Mesenchymal stem cell (in vitro differentiated cells and primary cell): ENCODE results near the gene FEN1.

Experiments used
- DNase-seq: peaks from one replicate; pipeline ENCODE4 v3.0.0-alpha.2; 2013
- H2AFZ ChIP-seq: one replicate; pipeline ENCODE4 v1.6.1; 2013; ENCODE audit warnings: low read depth, mild to moderate bottlenecking, control low read depth, inconsistent platforms, low read length, moderate library complexity
- H2AK5ac ChIP-seq: 2 replicates; pipeline ENCODE4 v1.6.1; 2013; ENCODE audit warnings: low read length, moderate library complexity, mild to moderate bottlenecking, inconsistent platforms; ENCODE audit not compliant: severe bottlenecking
- H2BK120ac ChIP-seq: one replicate; pipeline ENCODE4 v1.6.1; 2013; ENCODE audit warnings: low read depth, mild to moderate bottlenecking, inconsistent platforms, low read length, moderate library complexity
- H2BK12ac ChIP-seq, 2 experiments: one replicate each; pipeline ENCODE4 v1.6.1; 2013; ENCODE audit warnings: inconsistent platforms in 2 of 2, low read length in 2 of 2, mild to moderate bottlenecking in 2 of 2, moderate library complexity in 2 of 2, control low read depth in 1 of 2
- H2BK15ac ChIP-seq: one replicate; pipeline ENCODE4 v1.6.1; 2013; ENCODE audit warnings: mild to moderate bottlenecking, low read depth, inconsistent platforms; ENCODE audit not compliant: poor library complexity, severe bottlenecking
- H2BK5ac ChIP-seq: 2 replicates; pipeline ENCODE4 v1.6.1; 2013; ENCODE audit warnings: low read depth, mild to moderate bottlenecking, low read length, control low read depth, inconsistent platforms; ENCODE audit not compliant: poor library complexity, severe bottlenecking
- H3K14ac ChIP-seq, 2 experiments: one replicate each; pipeline ENCODE4 v1.6.1; 2013; ENCODE audit warnings: inconsistent platforms in 2 of 2, low read length in 2 of 2, control low read depth in 1 of 2, mild to moderate bottlenecking in 1 of 2, moderate library complexity in 1 of 2
- H3K18ac ChIP-seq, 2 experiments: one replicate each; pipeline ENCODE4 v1.6.1; 2013; ENCODE audit warnings: inconsistent platforms in 2 of 2, low read length in 2 of 2, control low read depth in 1 of 2, low read depth in 1 of 2, mild to moderate bottlenecking in 1 of 2
- H3K23ac ChIP-seq, 2 experiments: one replicate each; pipeline ENCODE4 v1.6.1; 2013; ENCODE audit warnings: inconsistent platforms in 2 of 2, low read length in 2 of 2, mild to moderate bottlenecking in 2 of 2, moderate library complexity in 2 of 2, control low read depth in 1 of 2
- H3K27ac ChIP-seq: 2 replicates; pipeline ENCODE4 v1.5.1; 2013; ENCODE audit warnings: mild to moderate bottlenecking, moderate library complexity, low read length, control low read depth, inconsistent platforms; ENCODE audit not compliant: poor library complexity, severe bottlenecking
- H3K27me3 ChIP-seq, 2 experiments: 2 replicates each; pipeline versions ENCODE4 v1.6.1 to v1.7.0; 2013; ENCODE audit warnings: low read length in 2 of 2, mild to moderate bottlenecking in 2 of 2, moderate library complexity in 2 of 2, control low read depth in 1 of 2, inconsistent platforms in 1 of 2; ENCODE audit not compliant: control insufficient read depth in 1 of 2, insufficient read depth in 1 of 2
- H3K36me3 ChIP-seq, 2 experiments: 2 replicates each; pipeline versions ENCODE4 v1.6.1 to v1.7.0; 2013; ENCODE audit warnings: low read length in 2 of 2, control low read depth in 1 of 2, inconsistent platforms in 1 of 2, low read depth in 1 of 2, mild to moderate bottlenecking in 1 of 2; ENCODE audit not compliant: insufficient read depth in 2 of 2, control insufficient read depth in 1 of 2
- H3K4ac ChIP-seq, 2 experiments: one replicate each; pipeline ENCODE4 v1.6.1; 2013; ENCODE audit warnings: inconsistent platforms in 2 of 2, low read length in 2 of 2, mild to moderate bottlenecking in 2 of 2, moderate library complexity in 2 of 2, control low read depth in 1 of 2, low read depth in 1 of 2
- H3K4me1 ChIP-seq: 2 replicates; pipeline ENCODE4 v1.6.1; 2013; ENCODE audit warnings: low read depth, low read length, control low read depth; ENCODE audit not compliant: control insufficient read depth, insufficient read depth
- H3K4me2 ChIP-seq: 2 replicates; pipeline ENCODE4 v1.6.1; 2013; ENCODE audit warnings: low read length, mild to moderate bottlenecking, inconsistent platforms; ENCODE audit not compliant: poor library complexity, severe bottlenecking
- H3K4me3 ChIP-seq, 2 experiments: 2 replicates each; pipeline versions ENCODE4 v1.5.1 to v1.7.0; 2013; ENCODE audit warnings: low read length in 2 of 2, mild to moderate bottlenecking in 2 of 2, control low read depth in 1 of 2, low read depth in 1 of 2; ENCODE audit not compliant: insufficient read depth in 1 of 2
- H3K79me1 ChIP-seq: replicated peaks from 2 replicates; pipeline ENCODE4 v1.6.1; 2013; ENCODE audit warnings: mild to moderate bottlenecking, control low read depth, low read length, inconsistent platforms; ENCODE audit not compliant: poor library complexity, severe bottlenecking
- H3K9ac ChIP-seq: 2 replicates; pipeline ENCODE4 v1.7.0; 2013; ENCODE audit warnings: mild to moderate bottlenecking, low read length, moderate library complexity
- H3K9me3 ChIP-seq: 2 replicates; pipeline ENCODE4 v1.7.0; 2013; ENCODE audit warnings: mild to moderate bottlenecking, low read length; ENCODE audit not compliant: control insufficient read depth
- H4K8ac ChIP-seq: one replicate; pipeline ENCODE4 v1.6.1; 2013; ENCODE audit warnings: inconsistent platforms, mild to moderate bottlenecking, low read length, moderate library complexity
- H4K91ac ChIP-seq: one replicate; pipeline ENCODE4 v1.6.1; 2013; ENCODE audit warnings: mild to moderate bottlenecking, low read length, inconsistent platforms
- WGBS: methylation state at CpG from one replicate; pipeline ENCODE4 v1.1.7; 2013; ENCODE audit warnings: mixed read lengths; 5-methylcytosine and 5-hydroxymethylcytosine counted together

The FEN1 gene

DNA sequence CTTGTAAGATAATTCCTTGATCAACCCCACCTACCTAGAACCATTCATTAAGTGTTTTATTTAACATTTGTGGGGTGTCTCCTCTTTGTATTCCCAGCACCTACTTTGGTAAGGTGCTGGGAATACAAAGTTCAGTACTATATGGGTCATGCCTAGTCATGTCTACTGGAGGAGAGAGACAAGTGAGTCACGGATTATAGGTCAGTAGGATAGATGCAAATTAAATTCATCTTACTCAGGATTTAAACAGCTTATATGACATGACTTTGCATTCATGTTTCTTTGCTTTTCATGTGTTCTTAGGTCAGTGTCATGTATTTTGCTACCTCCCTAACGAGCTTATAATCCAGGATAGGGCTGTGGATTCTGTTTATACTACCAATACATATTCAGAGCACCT, 27.5 kb downstream of the FEN1 start:
- no peak overlapping the region for H4K91ac ChIP-seq
- no peaks in the 10 kb centered on the region for H3K9me3 ChIP-seq

DNA sequence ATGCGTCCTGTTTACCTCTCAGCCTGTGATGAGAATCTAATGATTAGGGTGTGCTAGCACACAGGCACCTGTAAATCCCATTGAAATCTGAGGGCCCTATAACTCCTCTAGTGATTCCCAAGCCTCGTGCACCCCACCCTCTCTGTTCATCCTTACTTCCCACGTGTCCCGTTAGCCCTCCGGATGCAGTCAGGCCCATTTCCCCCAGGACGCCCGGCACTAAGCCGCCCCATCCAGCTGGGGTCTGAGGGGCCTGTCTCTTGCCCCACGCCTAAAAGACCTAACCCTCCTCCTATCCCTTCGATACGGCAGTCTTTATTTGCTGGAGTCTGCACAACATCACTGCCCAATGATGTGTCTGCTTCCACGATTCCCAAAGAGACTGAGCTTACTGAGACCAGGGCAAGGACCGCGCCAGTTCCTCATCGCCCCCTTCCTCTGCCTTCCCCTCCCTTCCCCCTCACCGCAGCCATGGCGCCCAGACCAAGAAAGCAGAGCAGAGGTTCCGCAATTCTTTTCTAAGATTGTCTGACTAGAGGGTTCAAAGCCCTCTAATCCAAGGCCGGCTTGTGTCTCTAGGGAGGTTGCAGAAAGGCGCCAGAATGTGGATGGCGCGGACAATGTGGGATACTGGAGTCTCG, 34.3 kb downstream of the FEN1 start:
- Histone ChIP-seq H3K9ac (peak overlapping the region; percentile 87), H3K4ac (peak overlapping the region; percentile 96 to 100), H3K18ac (peak overlapping the region; percentile 91 to 97), H3K9me3 (no peaks in the 10 kb centered on the region), H2AK5ac (peak overlapping the region; percentile 27), H2BK5ac (no peak overlapping the region), H3K36me3 (peaks cover 3 to 4% of the 10 kb centered on the region in 2 experiments), H3K4me3 (peak overlapping the region; percentile 82 to 87), H3K27ac (peak overlapping the region; percentile 58), H3K79me1 (peaks cover 4% of the 10 kb centered on the region), H2BK120ac (peak overlapping the region; percentile 44), H2BK12ac (peak overlapping the region; percentile 79 to 82), H3K4me2 (peak overlapping the region; percentile 94), H3K4me1 (peaks cover 25% of the 10 kb centered on the region), H2BK15ac (peak overlapping the region; percentile 87), H3K14ac (peak overlapping the region in 1 of 2 experiments; percentile 97), H4K91ac (peak overlapping the region; percentile 86), H2AFZ (no peak overlapping the region), H3K23ac (peak overlapping the region in 1 of 2 experiments; percentile 97), H3K27me3 (no peaks in the 10 kb centered on the region), H4K8ac (peak overlapping the region; percentile 79)
- DNase-seq = no peak
- WGBS = 5% methylated on average over 23 of the region's 23 CpGs

More for the DNA sequence above, 27.5 kb downstream of the FEN1 start:
- H3K4me2 ChIP-seq = no peak overlapping the region
- H4K8ac ChIP-seq = peak overlapping the region; percentile 84
- no peak overlapping the region for H2BK120ac ChIP-seq
- peaks cover 7% of the 10 kb centered on the region for H3K79me1 ChIP-seq
- H2BK15ac ChIP-seq = no peak overlapping the region
- no peaks in the 10 kb centered on the region for H3K36me3 ChIP-seq
- H3K4me1 ChIP-seq = peaks cover 7% of the 10 kb centered on the region
- H3K14ac ChIP-seq = no peak overlapping the region
- H2BK12ac ChIP-seq = peak overlapping the region in 1 of 2 experiments; percentile 66
- H3K18ac ChIP-seq = peak overlapping the region; percentile 40 to 80
- peak overlapping the region; percentile 72 for H2AK5ac ChIP-seq
- peak; percentile 50 for DNase-seq
- H3K23ac ChIP-seq = no peak overlapping the region
- H2BK5ac ChIP-seq = peak overlapping the region; percentile 11
- 100% methylated on average over 1 of the region's 2 CpGs for WGBS
- H3K9ac ChIP-seq = peak overlapping the region; percentile 27
- H3K27ac ChIP-seq = no peak overlapping the region
- H3K27me3 ChIP-seq = no peaks in the 10 kb centered on the region
- no peak overlapping the region for H2AFZ ChIP-seq
- no peak overlapping the region for H3K4me3 ChIP-seq
- peak overlapping the region in 1 of 2 experiments; percentile 26 for H3K4ac ChIP-seq

GRCh38 chr11:61827571-61828378, 35.1 kb downstream of the FEN1 start, which contains the start of gene FADS2:
TSS of gene FADS2 (plus strand) at chr11:61828300. CDS start at chr11:61828391, 91 bp downstream.
- Histone ChIP-seq H3K4me3 (peak within 1 kb of the TSS; percentile 82 to 87), H4K91ac (peak within 1 kb of the TSS; percentile 99), H3K9ac (peak within 1 kb of the TSS; percentile 87), H4K8ac (peak within 1 kb of the TSS; percentile 79), H3K27me3 (no peaks in the 10 kb centered on the region), H3K4ac (peak within 1 kb of the TSS; percentile 96 to 100), H3K4me2 (peak within 1 kb of the TSS; percentile 94), H3K14ac (peak within 1 kb of the TSS; percentile 5 to 100), H3K27ac (peak within 1 kb of the TSS; percentile 80), H3K4me1 (peaks cover 28% of the 10 kb centered on the region), H2AFZ (peak within 1 kb of the TSS; percentile 69), H2BK12ac (peak within 1 kb of the TSS; percentile 82 to 99), H3K36me3 (peaks cover 6 to 12% of the 10 kb centered on the region in 2 experiments), H2AK5ac (peak within 1 kb of the TSS; percentile 27), H2BK120ac (peak within 1 kb of the TSS; percentile 50), H3K79me1 (peaks cover 4% of the 10 kb centered on the region), H2BK15ac (peak within 1 kb of the TSS; percentile 92), H2BK5ac (peak within 1 kb of the TSS; percentile 1), H3K9me3 (no peaks in the 10 kb centered on the region), H3K18ac (peak within 1 kb of the TSS; percentile 97 to 100), H3K23ac (peak within 1 kb of the TSS; percentile 37 to 100)
- DNase-seq = peak; percentile 99
- WGBS = under 1% methylated on average over 79 of the region's 83 CpGs

DNA sequence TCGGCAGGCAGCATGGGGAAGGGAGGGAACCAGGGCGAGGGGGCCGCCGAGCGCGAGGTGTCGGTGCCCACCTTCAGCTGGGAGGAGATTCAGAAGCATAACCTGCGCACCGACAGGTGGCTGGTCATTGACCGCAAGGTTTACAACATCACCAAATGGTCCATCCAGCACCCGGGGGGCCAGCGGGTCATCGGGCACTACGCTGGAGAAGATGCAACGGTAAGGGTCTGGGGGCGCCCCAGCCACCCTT, 35.6 kb downstream of the FEN1 start:
- Histone ChIP-seq H3K79me1 (peaks cover 7% of the 10 kb centered on the region), H3K14ac (peak overlapping the region; percentile 5 to 100), H3K36me3 (peaks cover 10 to 15% of the 10 kb centered on the region in 2 experiments), H3K27ac (peak overlapping the region; percentile 80), H2AK5ac (no peak overlapping the region), H2AFZ (peak overlapping the region; percentile 69), H3K9me3 (no peaks in the 10 kb centered on the region), H3K4me3 (peak overlapping the region; percentile 82 to 87), H3K18ac (peak overlapping the region; percentile 97 to 100), H3K4ac (peak overlapping the region; percentile 94 to 98), H2BK5ac (peak overlapping the region; percentile 1), H3K9ac (peak overlapping the region; percentile 87), H4K91ac (peak overlapping the region; percentile 99), H2BK120ac (peak overlapping the region; percentile 50), H3K4me2 (peak overlapping the region; percentile 94), H2BK15ac (peak overlapping the region; percentile 92), H2BK12ac (peak overlapping the region; percentile 59 to 99), H4K8ac (peak overlapping the region; percentile 78), H3K4me1 (peaks cover 29% of the 10 kb centered on the region), H3K27me3 (no peaks in the 10 kb centered on the region), H3K23ac (peak overlapping the region; percentile 3 to 100)
- DNase-seq = no peak
- under 1% methylated on average over 16 of the region's 16 CpGs for WGBS
